NCI-H2227 treated with DMSO at 0.1 percent for 48 hours (cell line): ENCODE data around the gene RAPGEF2.
"Not testable (repeated sequence)": the region's sequence is repeated elsewhere in the genome, so short reads cannot be mapped to it uniquely, and the experiment has no call there.

ENCODE experiments used
- DNase-seq: peaks from one replicate; lab custom pipeline; 2025; lab: John Stamatoyannopoulos, UW

The RAPGEF2 gene

DNA sequence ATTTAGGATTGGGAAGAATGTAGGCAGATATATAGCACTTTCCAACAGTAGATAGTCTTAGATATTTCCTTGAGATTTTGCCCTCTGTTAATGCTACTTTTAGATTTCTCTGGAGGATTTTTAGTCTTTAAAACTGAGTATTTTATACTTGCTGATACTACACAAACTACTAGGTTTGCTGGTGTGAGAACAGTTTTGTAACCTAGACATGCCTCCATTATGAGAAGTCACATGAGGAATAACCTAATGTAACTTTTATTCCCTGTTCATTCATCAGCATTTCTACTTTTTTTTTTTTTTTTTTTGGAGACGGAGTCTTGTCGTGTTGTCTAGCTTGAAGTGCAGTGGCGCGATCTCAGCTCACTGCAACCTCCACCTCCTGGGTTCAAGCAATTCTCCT lies 137.2 kb downstream of the RAPGEF2 start:
- DNase-seq, result no peak

- no peak for DNase-seq
Observed at GRCh38 chr4:159240687-159241086, 137.8 kb downstream of the RAPGEF2 start.

GRCh38 chr4:159242427-159242826 lies 139.5 kb downstream of the RAPGEF2 start:
- no peak for DNase-seq

GRCh38 chr4:159248384-159249178 lies 145.7 kb downstream of the RAPGEF2 start:
- DNase-seq, result peak; percentile 20

GRCh38 chr4:159250751-159251325 lies 148.0 kb downstream of the RAPGEF2 start:
- no peak for DNase-seq

DNA sequence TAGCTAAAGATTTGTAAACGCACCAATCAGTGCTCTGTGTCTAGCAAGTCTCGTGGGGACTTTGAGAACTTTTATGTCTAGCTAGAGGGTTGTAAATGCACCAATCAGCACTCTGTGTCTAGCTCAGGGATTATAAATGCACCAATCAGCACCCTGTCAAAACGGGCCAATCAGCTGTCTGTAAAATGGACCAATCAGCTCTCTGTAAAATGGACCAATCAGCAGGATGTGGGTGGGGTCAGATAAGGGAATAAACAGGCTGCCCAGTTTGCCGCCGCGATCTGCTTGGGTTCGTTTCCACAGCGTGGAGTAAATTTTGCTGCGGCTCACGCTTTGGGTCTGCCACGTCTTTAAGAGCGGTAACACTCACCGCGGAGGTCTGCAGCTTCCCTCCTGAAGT lies 148.7 kb downstream of the RAPGEF2 start:
- DNase-seq, result not testable (repeated sequence)

- DNase-seq, result no peak
Observed at GRCh38 chr4:159252491-159252890, 149.6 kb downstream of the RAPGEF2 start.

DNA sequence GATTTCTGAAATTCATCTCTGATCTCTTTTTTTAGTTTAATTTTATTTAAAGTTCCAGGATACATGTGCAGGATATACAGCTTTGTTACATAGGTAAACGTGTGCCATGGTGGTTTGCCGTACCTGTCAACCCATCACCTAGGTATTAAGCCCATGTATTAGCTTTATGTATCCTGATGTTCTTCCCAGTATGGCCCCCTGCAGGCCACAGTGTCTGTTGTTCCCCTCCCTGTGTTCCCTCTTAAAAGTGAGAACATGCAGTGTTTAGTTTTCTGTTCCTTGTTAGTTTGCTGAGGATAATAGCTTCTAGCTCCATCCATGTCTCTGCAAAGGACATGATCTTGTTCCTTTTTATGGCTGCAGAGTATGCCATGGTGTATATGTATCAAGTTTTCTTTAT lies 153.2 kb downstream of the RAPGEF2 start:
- DNase-seq, result no peak

- DNase-seq, result no peak
Observed at GRCh38 chr4:159258889-159259560, 156.1 kb downstream of the RAPGEF2 start.

DNA sequence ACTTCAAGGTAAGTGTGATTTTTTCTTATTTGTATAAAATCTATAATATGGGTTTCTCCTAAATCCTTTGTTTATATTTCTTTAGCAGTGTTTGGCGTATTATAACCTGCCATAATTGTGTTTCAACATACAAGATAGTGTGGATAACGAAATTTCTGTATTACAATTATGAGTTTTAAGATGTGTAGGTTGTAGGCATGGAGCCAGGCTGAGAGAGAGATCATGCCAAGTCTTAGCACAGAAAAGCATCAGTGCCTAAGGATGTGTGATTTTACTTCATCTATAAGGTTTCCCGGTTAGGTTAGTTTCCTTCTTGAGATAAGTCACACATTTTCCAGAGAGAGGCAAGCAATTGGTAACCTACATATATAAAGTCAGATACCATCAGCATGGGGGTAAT lies 161.2 kb downstream of the RAPGEF2 start:
- no peak for DNase-seq

DNA sequence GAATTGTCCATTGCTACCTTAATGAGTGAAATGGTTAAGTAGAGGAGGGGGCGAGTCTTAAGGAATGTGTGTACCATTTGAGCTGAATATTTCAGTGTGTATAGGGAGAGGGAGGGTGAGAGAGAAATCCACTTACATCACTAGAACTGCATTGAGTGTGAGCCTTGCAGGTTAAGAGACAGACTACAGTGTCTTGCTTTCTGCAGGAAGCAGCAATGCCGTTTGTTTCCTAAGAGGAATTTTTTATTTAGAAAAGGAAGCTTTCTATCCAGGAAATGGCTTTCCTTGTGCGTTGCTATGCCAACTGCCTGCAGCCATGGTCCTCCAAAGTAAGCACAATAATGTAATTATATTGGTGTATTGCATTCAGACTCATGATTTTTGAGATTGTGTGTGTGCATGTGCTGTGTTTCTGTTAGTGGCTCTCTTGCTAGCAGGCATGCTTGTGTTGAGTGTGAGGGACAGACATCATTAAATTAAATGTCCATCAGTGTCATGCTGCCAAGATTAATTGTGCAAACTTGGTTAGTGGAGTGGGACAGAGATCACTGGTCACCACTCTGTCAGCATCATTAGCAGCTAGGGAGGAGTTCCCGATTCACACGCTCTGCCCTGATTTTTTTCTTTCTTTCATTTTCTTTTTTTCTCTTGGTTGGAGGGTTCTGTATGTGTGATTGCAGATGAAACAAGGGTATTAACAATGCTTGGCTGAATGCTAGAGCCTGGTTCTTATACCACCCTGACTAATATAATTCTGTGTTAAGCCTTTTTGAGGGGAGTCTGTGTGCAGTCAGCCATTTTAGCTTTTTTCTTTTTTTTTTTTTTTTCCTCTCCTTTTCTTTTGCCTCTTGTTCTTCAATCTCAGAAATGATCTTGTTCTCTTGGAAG lies 164.3 kb downstream of the RAPGEF2 start:
- DNase-seq, result no peak

- DNase-seq, result no peak
Observed at GRCh38 chr4:159267869-159268285, 165.0 kb downstream of the RAPGEF2 start.

- no peak for DNase-seq
Observed at GRCh38 chr4:159268607-159269006, 165.7 kb downstream of the RAPGEF2 start.

DNA sequence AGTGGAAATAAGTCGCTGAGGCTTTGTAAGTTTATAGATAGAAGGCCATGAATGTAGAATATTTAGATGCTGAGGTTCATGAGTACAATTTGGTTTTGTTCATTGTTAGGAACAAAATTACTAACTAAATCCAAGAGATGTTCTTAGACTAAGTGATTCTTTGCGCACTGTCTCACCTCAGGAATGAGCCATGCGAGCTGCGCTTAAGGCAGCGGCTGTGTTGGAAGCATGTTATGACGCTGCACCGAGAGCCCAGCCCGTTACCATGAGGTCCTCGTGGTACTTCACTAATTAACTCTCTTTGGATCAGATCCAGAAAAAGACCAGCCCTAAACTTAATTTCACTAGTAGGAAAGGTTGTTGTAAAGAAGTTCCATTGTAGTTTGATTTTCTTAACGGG lies 166.2 kb downstream of the RAPGEF2 start:
- DNase-seq, result no peak

DNA sequence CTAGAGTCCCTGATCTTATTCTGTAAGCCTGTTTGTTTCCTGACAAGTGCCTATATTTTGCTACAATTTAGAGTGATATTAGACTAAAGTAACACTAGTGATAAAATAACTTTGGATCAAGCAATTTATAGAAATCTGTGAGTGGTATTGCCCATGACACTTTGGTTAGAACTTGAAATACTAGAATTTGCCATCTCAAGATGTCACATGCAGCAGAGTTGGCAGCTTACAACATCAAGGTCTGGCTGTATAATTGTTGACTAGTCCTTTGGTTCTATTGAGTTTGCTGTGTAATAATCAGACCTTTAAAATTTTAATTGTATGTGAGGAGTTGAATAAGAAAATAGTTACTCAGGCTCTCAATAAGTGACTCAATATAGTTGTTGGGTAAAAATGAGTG lies 167.1 kb downstream of the RAPGEF2 start:
- DNase-seq, result no peak

DNA sequence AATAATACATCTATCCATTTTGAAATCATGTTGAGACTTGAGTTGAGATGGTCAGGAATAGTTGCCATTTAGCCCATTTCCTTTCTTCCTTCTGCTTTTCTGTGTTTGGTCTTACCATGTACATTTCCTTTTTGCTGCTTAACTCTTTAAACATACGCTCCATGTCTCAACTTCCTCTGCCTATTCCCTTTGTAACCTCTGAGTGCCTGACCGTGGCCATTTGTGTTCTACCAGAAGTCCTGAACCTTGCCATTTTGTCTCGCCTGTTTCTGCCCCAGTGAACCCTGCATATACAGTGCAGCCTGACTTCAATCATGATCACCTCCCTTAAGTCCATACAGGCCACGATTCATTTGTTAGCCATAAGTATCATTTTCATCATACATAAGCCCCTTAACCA lies 169.0 kb downstream of the RAPGEF2 start:
- no peak for DNase-seq

DNA sequence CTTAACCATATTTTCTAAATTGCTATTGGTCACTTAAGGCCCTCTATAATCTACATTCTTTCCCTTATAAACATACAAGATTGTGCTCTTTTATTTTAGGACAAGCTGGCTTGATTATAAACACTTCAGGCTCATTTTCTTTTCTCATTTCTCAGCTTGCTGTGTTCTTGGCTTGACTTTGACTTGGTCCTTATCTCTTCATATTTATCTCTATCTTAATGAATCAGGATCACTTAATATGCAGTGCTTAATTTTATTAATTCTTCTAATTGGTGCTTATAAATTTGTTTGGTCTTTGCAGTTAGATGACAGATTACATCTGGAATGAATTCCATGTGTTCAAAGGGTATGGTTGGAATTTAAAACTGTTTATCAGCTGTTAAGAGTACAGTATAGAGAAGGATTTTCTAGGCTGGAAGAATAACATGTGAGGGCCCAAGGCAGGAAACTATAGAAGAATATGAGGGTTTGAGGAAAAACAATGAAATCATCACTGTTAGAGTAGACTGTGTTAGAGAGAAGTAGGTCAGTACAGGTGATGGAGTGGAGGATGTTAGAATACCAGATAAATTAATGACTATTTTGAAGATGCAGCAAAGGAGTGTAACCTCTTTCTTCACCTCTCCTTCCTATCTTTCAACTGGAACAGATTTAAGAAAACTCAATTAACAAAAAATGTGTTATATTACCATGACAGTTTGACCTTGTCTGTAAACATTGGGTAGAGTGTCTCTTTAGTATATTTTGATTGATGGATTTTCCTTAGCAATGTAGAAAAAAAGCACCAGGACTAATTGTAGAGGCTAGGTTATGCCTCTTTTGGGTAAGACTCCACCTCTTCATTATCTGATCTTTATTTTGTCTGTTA lies 169.6 kb downstream of the RAPGEF2 start:
- no peak for DNase-seq

DNA sequence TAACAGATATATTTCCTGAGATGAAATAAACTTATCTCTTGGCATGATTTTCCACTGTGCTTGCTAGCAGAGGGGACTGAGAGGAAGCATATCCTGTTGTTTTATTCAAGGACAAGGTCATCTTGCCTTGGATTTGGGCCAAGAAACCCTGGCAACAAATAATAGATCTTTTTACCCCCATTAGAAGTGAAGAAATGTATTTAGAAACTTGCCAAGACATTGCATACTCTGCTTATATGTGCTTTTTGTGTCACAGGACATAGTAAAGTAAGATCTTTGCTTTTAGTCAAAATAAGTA lies 170.2 kb downstream of the RAPGEF2 start:
- no peak for DNase-seq

GRCh38 chr4:159273841-159274240 lies 171.0 kb downstream of the RAPGEF2 start:
- DNase-seq, result no peak

GRCh38 chr4:159278399-159278798 lies 175.5 kb downstream of the RAPGEF2 start:
- no peak for DNase-seq

DNA sequence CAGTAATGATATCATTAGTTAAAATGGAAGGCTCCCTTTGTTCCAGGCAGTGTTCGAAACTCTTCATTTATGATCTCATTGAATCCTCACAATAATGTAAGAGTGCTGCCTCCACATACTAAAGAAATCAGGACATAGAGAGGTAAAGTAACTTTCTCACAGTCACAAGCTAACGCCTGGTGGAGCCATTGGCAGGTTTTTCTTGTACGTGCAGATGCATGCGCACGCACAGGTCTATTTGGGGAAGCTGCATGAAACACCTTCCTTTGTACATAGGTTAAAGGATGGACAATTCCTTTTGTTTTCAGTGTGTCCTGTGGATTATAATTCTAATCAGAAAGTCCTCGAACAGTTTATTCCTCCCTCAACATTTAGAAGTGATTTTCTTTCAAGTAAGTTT lies 176.2 kb downstream of the RAPGEF2 start:
- no peak for DNase-seq
